Measurements from ENCODE around the gene GALNT10.

GALNT10 gene

DNA sequence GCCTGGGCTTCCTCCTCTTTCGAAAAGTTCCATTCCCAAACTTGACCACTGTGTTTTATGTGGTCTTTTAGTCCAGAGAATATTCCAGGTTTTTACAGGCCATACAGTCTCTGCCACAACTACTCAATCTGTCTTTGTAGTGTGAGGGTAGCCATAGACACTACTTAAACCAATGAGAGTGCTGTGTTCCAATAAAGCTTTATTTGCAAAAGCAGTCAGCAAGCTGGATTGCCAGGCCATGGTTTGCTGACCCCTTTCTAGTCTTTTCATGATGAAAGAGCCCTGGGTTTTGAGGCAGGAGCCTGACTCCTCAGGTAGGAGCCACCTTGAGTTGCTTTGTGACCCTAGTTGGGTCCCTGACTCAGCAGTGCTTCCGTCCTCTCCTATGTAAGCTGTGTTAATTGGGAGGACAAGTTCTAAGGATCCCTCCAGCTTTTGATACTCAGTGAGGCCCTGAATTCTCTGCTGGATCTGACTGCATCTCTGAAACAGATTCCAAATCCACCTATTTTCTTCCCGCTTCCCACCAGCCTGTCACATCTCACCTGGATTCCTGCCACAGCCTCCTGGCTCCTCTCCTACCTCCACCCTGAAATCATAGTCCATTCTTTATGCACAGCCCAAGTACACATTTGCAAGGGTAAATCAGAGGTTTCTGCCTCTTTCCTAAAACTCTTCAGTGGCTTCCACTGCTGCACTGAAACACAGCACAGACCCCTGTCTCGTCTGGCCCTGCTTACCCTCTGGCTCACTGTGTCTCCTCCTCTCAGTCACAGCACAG is 13.5 kb downstream of the GALNT10 start:
- no peak for DNase-seq (ENCODE audit: low read depth in 1 of 2, low spot score in 1 of 2)
- Histone ChIP-seq H3K27ac (replicated peaks) (no peak overlapping the region), H3K27me3 (ENCODE audit: insufficient read depth, poor library complexity, severe bottlenecking) (no peaks in the 10 kb centered on the region), H3K4me3 (replicated peaks; ENCODE audit: insufficient read depth, low read length) (no peak overlapping the region)
- TF ChIP-seq POLR2AphosphoS5 (IDR thresholded peaks at IDR 0.05; ENCODE audit: low read depth), result no peak
- TF ChIP-seq GABPA (IDR thresholded peaks at IDR 0.05; ENCODE audit: low read depth), result no peak
- no peak for TF ChIP-seq SPI1 (IDR thresholded peaks at IDR 0.05; ENCODE audit: borderline replicate concordance, low read depth)

GRCh38 chr5:154205441-154206117 is 15.0 kb downstream of the GALNT10 start:
- no peak overlapping the region for H3K4me3 ChIP-seq (replicated peaks; ENCODE audit: insufficient read depth, low read length)
- no peak for DNase-seq (ENCODE audit: low read depth in 1 of 2, low spot score in 1 of 2)

GRCh38 chr5:154206311-154206710 is 15.8 kb downstream of the GALNT10 start:
- H3K4me3 ChIP-seq (replicated peaks; ENCODE audit: insufficient read depth, low read length), result no peak overlapping the region
- TF ChIP-seq, protein P1, sequence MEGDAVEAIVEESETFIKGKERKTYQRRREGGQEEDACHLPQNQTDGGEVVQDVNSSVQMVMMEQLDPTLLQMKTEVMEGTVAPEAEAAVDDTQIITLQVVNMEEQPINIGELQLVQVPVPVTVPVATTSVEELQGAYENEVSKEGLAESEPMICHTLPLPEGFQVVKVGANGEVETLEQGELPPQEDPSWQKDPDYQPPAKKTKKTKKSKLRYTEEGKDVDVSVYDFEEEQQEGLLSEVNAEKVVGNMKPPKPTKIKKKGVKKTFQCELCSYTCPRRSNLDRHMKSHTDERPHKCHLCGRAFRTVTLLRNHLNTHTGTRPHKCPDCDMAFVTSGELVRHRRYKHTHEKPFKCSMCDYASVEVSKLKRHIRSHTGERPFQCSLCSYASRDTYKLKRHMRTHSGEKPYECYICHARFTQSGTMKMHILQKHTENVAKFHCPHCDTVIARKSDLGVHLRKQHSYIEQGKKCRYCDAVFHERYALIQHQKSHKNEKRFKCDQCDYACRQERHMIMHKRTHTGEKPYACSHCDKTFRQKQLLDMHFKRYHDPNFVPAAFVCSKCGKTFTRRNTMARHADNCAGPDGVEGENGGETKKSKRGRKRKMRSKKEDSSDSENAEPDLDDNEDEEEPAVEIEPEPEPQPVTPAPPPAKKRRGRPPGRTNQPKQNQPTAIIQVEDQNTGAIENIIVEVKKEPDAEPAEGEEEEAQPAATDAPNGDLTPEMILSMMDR (IDR thresholded peaks at IDR 0.05; ENCODE audit: insufficient read depth, low read length), result no peak
- no peak for TF ChIP-seq GABPA (IDR thresholded peaks at IDR 0.05; ENCODE audit: low read depth)
- peak in 1 of 2 experiments; percentile 23 for DNase-seq (ENCODE audit: low read depth in 1 of 2, low spot score in 1 of 2)
- H3K27me3 ChIP-seq (ENCODE audit: insufficient read depth, poor library complexity, severe bottlenecking), result no peaks in the 10 kb centered on the region
- H3K27ac ChIP-seq (replicated peaks), result no peak overlapping the region

More at GRCh38 chr5:154205441-154206117, 15.0 kb downstream of the GALNT10 start:
- Histone ChIP-seq H3K27me3 (ENCODE audit: insufficient read depth, poor library complexity, severe bottlenecking) (no peaks in the 10 kb centered on the region), H3K27ac (replicated peaks) (no peak overlapping the region)
- no peak for TF ChIP-seq POLR2AphosphoS5 (IDR thresholded peaks at IDR 0.05; ENCODE audit: low read depth)
- no peak for TF ChIP-seq REST (IDR thresholded peaks at IDR 0.05; ENCODE audit: insufficient replicate concordance, low read depth)
- TF ChIP-seq SPI1 (IDR thresholded peaks at IDR 0.05; ENCODE audit: borderline replicate concordance, low read depth), result no peak
- no peak for TF ChIP-seq GABPA (IDR thresholded peaks at IDR 0.05; ENCODE audit: low read depth)
- TF ChIP-seq, protein P1 (IDR thresholded peaks at IDR 0.05; ENCODE audit: insufficient read depth, low read length), result no peak

- DNase-seq (ENCODE audit: low read depth in 1 of 2, low spot score in 1 of 2), result no peak
These were observed 16.7 kb downstream of the GALNT10 start for GRCh38 chr5:154207204-154207603.

More at GRCh38 chr5:154207204-154207603, 16.7 kb downstream of the GALNT10 start:
- no peak overlapping the region for H3K4me3 ChIP-seq (replicated peaks; ENCODE audit: insufficient read depth, low read length)
- TF ChIP-seq, protein P1 (IDR thresholded peaks at IDR 0.05; ENCODE audit: insufficient read depth, low read length), result no peak
- TF ChIP-seq REST (IDR thresholded peaks at IDR 0.05; ENCODE audit: insufficient replicate concordance, low read depth) (no peak), SPI1 (IDR thresholded peaks at IDR 0.05; ENCODE audit: borderline replicate concordance, low read depth) (no peak), POLR2AphosphoS5 (IDR thresholded peaks at IDR 0.05; ENCODE audit: low read depth) (no peak)
- no peaks in the 10 kb centered on the region for H3K27me3 ChIP-seq (ENCODE audit: insufficient read depth, poor library complexity, severe bottlenecking)
- H3K27ac ChIP-seq (replicated peaks), result no peak overlapping the region

All from HL-60 (cell line).